Limb (tissue), 2 donors: ENCODE results near the gene FBXO24.

Experiments used
- DNase-seq, 2 donors: peaks; one replicate each; pipeline ENCODE4 v3.0.0-alpha.2; 2016; ENCODE audit errors: extremely low spot score in 2 of 2

Gene FBXO24

GRCh38 chr7:100590077-100590737 is 4.1 kb downstream of the FBXO24 start:
- no peak for DNase-seq

DNA sequence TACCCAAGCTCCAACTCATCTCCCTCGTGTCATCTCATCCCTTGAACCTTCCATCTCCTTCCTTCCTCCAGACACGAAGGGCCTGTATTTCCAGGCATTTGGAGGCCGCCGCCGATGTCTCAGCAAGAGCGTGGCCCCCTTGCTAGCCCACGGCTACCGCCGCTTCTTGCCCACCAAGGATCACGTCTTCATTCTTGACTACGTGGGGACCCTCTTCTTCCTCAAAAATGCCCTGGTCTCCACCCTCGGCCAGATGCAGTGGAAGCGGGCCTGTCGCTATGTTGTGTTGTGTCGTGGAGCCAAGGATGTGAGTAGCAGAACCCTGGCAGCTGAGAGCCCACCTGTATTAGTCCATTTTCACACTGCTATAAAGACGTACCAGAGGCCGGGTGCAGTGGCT is 5.5 kb downstream of the FBXO24 start:
- no peak for DNase-seq

DNA sequence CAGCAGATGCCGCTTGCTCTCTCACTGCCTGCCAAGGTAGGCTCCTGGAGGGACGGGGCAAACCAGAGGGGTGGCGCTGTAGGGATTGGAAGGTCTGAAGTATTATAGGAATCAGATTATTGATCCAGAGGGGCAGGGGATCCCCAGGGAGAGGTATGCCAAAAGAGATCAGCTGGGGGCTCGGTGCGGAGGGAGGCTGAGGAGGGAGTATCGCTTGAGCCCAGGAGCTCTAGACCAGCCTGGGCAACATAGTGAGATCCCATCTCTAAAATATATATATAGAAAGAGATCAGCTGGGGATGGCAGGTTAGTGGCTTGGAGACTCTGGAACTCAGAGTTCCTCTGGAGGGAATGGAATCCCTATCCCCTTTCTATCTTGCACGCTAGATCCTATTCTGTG is 9.1 kb downstream of the FBXO24 start:
- DNase-seq: no peak

DNA sequence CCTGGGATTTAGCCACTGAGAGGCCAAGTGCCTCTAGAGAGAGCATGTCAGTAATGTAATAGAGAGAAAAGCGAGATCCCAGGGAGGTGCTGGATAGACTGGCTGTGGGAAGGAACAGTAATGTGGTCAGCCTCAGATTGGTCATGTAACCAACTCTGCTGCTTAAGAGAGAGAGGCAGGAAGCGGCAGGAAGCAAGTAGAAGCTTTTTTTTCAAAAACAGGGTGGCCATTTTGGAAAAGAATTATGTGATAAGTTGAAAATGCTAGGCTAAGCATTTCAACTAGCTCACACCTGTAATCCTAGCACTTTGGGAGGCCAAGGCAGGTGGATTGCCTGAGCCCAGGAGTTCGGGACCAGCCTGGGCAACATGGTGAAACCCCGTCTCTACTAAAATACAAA is 12.3 kb downstream of the FBXO24 start:
- DNase-seq: no peak

DNA sequence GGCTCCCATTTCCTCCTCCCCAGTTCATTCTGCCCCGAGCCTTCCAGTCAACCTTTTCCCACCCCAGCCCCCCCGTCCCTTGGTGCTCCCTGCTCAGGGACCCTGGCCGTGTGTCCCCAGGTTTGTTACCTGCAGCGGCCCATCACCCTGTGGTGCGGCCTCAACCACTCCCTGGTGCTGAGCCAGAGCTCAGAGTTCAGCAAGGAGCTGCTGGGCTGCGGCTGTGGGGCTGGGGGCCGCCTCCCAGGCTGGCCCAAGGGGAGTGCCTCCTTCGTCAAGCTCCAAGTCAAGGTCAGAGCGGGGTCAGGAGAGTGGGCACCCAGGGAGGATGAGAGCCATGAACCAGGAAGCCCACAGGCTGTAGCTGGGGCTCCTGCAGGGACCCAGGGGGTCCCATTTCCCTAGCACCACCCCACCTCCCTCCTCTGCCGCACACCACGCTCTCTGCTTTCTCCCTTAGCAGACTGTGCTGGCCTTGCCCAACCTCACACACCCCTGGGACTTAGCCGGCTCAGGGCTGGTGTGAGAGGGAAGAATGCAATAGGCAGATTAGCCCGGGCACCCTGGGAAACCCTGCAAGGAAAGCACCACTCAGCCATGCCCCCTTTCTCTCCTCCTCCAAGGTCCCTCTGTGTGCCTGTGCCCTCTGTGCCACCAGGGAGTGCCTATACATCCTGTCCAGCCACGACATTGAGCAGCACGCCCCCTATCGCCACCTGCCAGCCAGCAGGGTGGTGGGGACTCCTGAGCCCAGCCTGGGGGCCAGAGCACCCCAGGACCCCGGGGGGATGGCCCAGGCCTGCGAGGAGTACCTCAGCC is 14.0 kb downstream of the FBXO24 start:
- DNase-seq: no peak

GRCh38 chr7:100600730-100601038 is 14.6 kb downstream of the FBXO24 start:
- DNase-seq: no peak

DNA sequence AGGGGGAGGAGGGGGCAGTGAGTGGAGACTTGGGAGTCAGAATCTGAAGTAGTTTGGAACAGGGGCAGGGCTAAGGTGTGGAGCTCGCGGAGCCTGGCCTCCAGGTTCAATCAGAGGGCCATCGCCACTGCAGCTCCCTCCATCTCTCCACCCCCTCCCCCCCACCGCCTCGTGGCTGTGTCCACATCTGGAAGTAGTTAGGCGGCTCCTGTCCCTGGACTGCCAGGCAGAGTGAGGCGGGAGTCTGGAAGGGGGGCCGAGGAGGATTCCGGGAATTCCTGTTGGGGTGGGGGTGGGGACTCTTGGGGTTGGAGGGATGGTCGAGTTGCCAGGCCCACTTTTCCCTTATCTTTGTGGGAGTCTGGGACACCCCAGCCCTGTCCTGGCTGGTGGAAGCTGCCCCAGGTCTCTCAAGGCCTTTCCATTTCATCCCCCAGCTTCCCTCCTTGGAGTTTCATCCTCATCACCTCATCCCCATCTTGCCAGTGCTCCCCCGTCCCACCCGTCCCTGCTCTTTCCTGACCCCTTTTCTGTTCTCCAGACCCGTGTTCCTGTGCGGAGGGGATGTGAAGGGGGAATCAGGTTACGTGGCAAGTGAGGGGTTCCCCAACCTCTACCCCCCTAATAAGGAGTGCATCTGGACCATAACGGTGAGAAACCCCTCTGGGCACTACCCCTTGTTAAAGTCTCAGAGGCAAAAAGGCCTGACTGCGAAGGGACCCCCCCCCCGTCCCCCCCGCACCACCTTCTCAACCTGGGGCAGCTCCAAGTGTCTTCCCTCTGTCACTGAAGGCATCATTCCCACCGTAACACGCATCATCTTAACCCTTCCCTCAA is 17.0 kb downstream of the FBXO24 start:
- peak; percentile 86 to 89 for DNase-seq

DNA sequence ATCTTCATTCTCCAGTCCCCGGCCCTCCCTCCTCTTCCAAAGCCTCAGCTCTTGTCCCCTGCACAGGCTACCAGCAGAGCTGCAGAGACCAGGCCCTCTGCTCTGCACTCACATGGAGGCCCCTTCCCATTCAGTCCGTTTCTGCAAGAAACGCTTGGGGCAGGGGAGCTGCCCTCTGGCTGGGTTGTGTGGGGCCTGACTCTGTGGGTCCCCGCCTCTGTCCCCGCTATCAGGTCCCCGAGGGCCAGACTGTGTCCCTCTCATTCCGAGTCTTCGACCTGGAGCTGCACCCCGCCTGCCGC is 17.5 kb downstream of the FBXO24 start:
- no peak for DNase-seq

- DNase-seq: peak; percentile 66 to 85
These were observed 18.2 kb downstream of the FBXO24 start for GRCh38 chr7:100604028-100604975.

DNA sequence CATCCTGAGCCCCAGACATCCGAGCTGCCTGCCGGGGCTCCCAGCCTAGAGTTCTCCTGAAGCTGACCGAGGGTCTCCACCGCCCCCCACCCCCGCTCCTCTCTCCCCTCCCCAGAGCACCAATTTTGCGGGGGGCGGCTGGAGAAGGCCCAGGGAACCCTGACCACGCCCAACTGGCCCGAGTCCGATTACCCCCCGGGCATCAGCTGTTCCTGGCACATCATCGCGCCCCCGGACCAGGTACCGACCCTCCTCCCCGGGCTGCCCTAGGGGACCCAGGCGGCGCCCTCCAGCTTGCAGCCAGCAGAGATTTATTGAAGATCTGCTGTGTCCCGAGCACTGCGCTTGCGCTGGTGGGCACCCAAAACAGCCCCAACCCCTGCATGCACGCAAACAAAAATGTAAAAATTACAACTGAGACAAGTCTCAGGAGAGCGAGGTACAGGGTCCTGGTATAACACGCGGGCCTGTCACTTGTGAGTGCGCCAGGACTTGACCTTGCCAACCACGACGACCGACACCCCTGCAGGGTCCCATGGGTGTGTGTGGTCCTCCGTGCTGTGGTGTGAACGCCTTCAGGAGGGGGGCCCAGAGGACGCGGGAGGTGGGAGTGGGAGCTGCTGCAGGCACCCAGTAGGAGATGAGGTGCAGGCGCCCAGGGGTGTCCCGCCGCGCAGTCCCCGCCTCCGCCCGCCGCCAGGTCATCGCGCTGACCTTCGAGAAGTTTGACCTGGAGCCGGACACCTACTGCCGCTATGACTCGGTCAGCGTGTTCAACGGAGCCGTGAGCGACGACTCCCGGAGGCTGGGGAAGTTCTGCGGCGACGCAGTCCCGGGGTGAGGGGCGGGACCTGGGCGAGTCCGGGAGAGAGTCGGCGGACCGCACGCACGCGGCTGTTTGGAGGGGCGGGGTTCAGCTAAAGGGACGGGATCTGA is 19.1 kb downstream of the FBXO24 start:
- peak in 1 of 2 donors; percentile 58 for DNase-seq

DNA sequence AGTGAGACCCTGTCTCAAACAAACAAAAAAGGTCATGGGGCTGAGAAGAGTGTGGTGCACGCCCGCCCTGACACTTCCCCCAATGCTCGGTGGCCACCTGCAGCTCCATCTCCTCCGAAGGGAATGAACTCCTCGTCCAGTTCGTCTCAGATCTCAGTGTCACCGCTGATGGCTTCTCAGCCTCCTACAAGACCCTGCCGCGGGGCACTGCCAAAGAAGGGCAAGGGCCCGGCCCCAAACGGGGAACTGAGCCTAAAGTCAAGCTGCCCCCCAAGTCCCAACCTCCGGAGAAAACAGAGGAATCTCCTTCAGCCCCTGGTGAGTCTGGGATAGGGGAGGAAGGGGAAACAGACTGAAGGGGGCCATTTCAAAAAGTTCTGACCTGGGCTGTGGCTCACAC is 20.2 kb downstream of the FBXO24 start:
- DNase-seq: no peak

DNA sequence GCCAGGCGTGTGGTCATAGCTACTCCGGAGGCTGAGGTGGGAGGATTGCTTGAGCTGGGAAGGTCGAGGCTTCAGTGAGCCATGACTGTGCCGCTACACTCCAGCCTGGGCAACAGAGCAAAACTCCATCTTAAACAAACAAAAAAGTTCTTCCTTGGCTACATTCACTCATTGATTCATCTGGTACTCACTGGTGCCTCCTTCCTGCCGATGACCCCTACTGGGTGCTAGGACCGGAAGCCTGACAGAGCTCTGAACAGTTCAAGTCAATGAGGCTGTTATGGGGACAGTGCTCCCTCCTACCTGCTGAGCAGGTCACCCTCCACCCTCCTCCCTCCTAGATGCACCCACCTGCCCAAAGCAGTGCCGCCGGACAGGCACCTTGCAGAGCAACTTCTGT is 21.0 kb downstream of the FBXO24 start:
- DNase-seq: no peak

GRCh38 chr7:100609958-100610357 is 23.8 kb downstream of the FBXO24 start:
- DNase-seq: no peak

DNA sequence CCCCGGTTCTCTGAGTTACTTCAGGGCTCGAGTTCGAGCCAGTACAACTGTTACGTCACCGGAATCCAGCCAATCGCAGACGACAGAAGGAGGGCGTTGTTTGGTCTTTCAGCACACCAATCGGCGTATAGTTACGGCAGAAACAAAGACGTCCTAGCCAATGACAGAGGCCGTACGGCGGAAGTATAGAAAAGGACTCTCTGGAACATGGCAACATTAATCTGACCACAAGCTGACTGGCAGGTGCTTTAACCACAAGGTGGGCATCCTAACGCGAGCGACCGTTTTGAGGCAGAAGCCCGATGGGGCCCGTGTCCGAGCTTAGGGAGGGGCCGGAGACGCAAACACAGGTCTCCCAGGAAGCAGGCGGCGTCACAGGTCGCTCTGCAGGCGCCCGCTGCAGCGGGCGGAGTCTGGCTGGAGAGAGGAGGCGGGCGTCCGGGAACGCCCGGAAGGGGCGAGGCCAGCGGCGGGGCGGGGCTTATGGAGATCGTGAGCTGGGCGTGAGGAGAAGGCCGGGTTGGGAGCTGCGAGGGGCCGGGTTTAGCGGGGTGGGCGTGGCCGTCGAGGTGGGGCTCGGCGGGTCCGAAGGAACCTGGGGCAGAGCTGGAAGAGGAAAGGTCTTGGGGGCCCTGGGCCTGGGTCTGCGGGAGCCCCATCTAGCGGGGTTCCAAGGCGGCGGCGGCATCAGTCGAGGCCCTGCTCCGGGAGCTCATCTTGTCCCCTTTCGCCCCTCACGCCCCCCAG is 26.0 kb downstream of the FBXO24 start, which contains the start of gene MOSPD3:
Gene MOSPD3 (plus strand): TSS at position 558 of the 747 bp plus-strand sequence. CDS start 252 bp downstream, outside the sequence.
- DNase-seq: peak; percentile 99

- DNase-seq: no peak
These were observed 26.7 kb downstream of the FBXO24 start for GRCh38 chr7:100612730-100613390.

GRCh38 chr7:100613412-100614175 is 27.5 kb downstream of the FBXO24 start:
- DNase-seq: no peak

DNA sequence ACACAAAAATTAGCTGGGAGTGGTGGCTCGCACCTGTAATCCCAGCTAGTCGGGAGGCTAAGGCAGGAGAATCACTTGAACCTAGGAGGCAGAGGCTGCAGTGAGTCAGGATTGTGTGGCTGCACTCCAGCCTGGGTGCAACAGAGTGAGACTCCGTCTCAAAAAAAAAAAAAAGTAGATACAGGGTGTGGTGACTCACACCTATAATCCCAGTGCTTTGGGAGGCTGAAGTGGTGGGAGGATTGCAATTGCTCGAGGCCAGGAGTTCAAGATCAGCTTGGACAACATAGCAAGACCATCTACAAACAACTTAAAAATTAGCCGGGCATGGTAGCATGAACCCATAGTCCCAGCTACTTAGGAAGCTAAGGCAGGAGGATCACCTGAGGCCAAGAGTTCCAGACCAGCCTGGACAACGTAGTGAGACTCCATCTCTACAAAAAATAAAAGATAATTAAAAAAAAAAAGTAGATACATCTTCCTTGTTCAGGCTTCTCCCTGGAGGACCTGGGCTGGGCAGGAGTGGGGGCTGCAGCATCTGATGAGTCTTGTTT is 28.3 kb downstream of the FBXO24 start:
- no peak for DNase-seq

GRCh38 chr7:100620239-100620638 is 34.1 kb downstream of the FBXO24 start:
- DNase-seq: no peak
